HG03139 (cell line): Measurements from ENCODE around the gene WDR59.
"Not testable (repeated sequence)": the region's sequence is repeated elsewhere in the genome, so short reads cannot be mapped to it uniquely, and the experiment has no call there.

Experiments
- ATAC-seq: cut with Tn5 transposase; IDR thresholded peaks from one replicate; pipeline ENCODE4 v1.9.1; 2021; ENCODE audit not compliant: unreplicated experiment

The WDR59 gene

DNA sequence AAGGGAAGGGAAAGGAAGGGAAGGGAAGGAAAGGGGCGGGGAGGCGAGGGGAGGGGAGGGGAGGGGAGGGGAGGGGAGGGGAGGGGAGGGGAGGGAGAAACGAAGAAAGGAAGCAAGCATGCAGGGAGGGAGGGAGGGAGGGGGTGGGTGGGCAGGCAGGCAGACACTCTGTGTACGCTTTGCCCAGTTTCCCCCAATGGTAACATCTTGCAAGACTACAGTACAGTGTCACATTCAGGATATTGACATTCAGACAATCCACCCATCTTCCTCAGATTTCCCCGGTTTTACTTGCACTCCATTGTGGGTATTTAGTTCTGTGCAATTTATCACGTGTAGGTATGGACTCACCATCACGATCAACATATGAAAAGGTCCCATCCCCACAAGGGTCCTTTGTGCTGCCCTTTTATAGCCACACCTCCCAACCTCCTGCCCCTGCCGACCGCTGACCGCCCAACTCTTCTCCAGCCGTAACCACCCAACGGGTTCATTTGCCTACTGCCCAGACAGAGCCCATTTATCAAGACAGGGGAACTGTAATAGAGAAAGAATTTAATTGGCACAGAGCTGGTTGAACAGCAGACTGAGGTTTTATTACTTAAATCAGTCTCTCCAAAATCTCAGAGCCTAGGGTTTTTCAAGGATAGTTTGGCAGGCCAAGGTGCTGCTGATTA is 118.9 kb downstream of the WDR59 start:
- ATAC-seq = no peak

DNA sequence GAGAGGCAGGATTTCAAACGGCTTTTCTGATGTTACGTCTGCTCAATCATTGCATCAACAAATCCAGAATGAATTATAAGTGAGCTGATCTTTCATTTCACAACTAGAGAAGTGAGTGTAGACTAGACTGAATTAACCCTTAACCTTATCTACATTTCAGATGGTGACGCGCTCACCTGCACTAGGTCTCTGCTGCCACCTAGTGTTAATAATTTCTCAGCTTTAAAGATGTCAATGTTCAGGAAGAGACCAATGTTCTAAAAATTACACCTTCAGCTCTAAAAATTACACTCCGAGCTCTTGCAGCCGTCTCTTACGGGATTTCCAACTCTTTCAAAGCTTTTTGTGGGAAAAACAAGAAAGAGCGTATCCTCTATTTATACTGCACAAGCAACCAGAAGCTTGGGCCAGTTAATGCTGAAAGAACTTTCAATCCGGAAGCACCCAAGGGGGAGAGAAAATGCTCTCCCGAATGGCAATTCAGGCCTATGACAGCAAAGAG is 122.1 kb downstream of the WDR59 start:
- no peak for ATAC-seq

DNA sequence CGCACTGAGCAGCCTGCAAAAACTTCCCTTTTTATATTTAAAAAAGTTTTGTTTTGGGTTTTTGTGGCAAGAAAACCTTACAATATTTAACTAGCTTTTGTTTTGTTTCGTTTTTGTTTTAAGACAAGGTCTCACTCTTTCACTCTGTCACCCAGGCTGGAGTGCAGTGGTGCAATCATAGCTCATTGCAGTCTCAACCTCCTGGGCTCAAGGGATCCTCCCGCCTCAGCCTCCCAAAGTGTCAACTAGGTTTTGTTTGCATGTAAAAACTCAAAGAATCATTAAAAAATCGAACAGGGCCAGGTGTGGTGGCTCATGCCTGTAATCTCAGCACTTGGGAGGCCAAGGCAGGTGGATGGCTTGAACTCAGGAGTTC is 132.4 kb downstream of the WDR59 start:
- ATAC-seq = no peak

DNA sequence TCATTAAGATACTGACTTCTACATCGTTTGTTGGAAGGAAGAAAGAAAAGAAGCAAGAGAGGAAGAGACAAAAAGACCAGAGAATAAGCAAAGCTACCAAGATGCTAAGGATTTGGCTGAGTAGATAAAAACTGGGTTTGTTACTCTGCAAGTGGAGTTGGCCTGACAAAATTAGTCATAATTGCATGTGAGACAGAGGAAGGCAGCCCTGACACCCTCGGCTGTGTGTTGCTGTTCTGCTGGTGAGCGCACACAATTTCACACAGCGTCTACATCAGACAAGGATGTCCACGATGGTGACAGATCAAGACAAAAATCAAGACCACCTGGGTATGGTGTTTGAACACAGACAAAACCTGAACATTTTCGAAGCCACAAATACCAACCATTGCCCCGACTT is 134.9 kb downstream of the WDR59 start:
- no peak for ATAC-seq

DNA sequence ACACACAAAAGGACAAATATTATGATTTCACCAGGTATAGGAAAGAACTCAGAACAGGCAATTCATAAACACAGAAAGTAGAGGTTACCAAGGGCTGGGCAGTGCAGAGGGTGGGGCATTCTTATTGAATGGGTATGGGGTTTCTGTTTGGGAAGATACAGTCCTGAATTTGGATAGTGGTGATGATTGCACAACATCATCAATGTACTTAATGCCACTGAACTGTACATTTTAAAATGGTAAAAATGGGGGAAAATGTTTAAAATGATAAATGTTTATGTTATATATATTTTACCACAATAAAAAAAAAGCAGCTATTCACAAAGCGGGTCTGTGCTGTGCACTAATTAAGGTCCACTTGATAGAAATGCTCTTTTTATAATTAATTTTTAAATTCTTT is 137.7 kb downstream of the WDR59 start:
- ATAC-seq = no peak

DNA sequence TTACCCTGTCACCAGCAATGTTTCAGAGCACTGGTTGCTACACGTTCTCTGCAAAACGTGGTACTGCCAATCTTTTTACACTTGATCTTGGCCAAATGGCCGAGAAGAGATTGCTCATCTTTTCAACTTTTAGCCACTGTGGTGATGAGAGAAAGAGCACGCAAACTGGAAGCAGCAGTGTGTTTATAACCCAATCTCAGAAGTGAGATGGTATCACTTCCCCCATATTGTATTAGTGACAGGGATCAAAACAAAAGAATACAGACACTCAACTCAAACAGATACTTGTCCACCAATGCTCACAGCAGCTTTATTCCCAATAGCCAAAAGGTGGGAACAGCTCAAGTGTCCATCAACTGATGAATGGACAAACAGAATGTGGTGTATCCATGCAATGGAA is 138.2 kb downstream of the WDR59 start:
- ATAC-seq = no peak

DNA sequence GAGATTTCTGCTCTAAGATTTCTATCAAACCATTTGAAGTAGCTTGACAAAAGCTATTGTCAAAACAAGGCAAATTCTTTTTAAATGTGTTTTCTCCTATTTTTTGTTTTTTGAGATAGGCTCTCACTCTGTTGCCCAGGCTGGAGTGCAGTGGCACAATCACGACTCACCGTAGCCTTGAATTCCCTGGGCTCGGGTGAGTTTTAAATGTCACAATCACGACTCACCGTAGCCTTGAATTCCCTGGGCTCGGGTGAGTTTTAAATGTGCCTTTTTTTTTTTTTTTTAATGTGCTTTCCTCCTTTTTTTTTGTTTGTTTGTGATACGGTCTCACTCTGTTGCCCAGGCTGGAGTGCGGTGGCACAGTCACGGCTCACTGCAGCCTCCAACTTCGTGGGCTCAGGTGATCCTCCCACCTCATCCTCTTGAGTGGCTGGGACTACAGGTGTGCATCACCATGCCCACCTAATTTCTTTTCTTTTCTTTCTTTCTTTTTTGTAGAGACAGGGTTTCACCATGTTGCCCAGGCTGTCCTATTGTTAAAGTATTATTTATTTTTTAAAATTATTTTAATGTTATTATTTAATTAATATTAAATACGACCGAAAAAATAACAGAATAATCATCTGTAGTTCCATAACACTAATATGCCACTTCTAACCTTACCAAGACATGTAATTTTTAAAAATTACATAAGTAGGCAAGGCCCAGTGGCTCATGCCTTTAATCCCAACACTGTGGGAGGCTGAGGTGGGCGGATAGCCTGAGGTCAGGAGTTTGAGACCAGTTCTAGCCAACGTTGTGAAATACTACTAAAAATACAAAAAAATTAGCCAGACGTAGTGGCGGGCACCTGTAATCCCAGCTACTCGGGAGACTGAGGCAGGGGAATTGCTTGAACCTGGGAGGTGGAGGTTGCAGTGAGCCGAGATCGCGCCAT is 140.6 kb downstream of the WDR59 start:
- no peak for ATAC-seq

DNA sequence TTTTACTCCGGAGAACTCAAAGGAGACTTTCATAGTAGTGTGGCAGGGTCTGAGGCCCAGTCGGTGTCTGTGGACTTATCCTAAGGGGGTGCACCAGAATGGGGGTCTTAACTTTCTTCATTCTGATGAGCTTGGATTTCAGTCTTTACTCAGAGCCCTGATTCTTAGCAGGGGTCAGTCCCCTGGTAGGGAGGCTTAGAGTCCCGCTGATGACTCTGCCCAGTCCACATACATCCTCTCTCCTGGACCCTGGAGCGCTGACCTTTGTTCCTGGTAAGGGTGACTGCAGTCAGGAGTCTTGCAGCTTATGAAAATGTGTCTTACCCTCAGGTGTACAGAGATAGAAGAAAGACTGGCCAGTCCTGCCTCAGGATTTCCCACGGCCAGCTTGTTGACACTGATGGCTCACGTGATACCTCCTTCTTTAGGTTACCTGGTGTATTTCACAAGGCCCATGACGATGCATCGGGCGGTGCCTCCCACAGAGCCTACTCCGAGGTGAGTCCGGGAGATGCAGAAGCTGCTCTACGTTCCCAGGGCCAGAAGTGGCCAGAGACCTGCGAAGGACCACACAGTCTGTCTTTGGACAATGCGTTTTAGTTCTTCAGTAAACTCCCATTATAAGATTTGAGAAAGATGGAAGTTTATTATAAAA is 141.4 kb downstream of the WDR59 start:
- not testable (repeated sequence) for ATAC-seq

DNA sequence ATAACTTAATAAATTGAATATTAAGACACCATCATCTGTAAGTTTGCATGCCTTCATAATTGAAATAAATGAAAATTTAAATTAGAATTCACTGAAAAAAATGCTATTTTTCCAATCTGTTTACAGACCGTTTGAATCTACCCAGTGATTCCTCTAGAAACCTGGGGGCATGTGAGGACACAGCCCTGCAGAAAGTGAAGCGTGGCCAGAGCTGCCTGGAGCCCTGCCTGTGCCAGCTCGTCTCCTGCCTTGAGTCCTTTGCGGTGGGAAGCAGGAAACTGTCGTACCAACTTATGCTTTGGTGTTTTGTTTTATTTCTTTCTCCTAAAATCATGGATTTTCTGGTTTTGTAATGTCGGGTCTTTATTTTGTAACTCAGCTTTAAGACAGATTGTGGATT is 142.5 kb downstream of the WDR59 start:
- no peak for ATAC-seq

DNA sequence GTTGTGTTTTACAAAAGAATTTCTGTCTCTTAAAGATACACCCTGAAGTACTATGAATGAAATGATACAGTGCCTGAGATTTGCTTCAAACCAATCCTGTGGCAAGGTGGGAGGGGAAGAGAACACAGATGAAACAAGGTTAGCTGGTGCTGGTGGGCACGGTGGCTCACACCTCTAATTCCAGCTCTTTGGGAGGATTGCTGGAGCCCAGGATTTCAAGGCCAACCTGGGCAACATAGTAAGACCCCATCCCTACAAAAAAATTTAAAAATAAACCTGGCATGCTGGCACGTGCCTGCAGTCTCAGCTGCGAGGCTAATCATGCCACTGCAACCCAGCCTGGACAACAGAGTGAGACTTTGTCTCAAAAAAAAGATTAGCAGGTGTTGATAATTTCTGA is 143.0 kb downstream of the WDR59 start:
- ATAC-seq = no peak

DNA sequence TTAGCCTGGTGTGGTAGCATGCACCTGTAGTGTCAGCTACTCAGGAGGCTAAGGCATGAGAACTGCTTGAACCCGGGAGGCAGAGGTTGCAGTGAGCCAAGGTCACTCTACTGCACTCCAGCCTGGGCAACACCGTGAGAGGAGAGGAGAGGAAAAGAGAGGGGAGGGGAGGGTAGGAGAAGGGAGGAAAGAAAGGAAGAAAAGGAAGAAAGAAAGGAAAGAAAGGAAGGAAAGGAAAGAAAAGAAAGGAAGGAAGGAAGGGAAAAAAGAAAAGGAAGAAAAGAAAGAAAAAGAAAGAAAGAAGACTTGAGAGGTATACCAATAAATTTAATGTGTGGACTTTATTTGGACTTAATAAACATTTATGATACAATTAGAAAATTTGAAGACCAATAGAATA is 143.5 kb downstream of the WDR59 start:
- ATAC-seq = no peak

DNA sequence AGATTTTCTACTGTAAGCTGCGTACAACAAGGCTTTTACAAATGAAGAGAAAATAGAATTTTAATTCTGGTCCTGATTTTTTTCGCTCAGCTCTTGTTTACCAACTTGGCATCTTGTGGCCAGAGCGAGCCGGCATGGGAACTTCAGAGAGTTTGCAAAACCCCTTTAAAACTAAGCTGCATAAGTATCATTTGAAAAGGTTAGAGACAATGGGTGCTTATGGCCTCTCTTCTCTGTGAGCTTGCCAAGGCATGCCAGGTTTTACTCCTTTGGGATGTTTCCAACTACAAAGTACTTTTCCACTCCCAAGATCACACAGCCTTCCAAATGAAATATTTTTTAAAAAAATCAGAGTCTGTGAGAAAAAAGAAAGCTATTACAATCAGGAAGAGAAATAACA is 147.9 kb downstream of the WDR59 start:
- ATAC-seq = no peak

DNA sequence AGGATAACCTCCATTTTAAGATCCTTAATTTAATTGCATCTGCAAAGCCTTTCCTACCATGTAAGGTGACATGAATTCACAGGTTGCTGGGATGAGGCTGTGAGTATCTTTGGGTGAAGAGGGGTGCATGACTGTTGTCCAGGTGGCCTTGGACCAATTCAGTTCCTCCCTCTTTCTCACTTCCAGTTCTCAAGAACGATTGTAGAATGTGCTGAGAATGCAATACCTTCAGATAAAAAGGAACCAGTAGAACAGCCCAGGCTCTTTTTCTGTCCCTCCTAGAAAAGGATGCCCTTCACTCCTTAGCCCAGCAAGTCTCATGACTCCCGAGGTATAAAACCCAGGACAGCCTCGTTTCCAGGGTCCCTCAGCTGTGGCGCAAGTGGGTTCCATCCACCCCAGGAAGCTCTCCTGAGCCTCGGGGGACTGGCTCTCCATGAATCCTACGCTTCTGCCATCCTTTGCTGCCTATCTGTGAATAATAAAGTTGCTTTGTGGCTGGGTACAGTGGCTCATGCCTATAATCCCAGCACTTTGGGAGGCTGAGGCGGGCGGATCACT is 148.7 kb downstream of the WDR59 start:
- ATAC-seq = no peak

DNA sequence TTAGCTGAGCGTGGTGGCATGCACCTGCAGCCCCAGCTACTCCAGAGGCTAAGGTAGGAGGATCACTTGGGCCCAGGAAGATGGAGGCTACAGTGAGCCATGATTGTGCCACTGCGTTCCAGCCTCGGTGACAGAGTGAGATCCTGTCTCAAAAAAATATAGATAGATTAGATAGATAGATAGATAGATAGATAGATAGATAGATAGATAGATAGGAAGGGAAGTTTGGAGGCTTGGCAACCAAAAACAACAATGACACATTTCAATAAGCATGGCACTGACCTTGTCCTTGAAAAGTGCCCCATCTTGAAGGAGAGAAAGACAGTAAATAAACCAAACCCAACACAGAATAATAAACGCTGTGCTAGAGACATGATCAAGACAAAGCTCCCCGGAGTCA is 152.7 kb downstream of the WDR59 start:
- no peak for ATAC-seq

DNA sequence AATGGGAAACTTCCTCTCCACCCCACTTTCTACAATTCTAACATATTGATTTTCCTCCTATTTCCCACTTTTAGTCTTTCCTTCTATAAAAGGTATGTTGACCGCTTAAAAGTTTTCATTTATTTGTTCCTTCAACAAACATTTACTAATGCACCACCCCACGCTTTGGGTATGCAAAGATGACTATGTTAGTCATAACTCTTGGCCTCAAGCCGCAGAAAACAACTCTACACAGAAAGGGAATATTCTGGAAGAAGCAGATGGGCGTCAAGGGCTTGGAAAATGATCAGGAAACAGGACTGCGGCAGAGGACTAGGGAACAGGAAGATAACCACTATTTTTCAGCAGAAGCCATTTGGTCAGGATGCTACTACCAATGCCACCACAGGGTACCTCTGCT is 153.5 kb downstream of the WDR59 start:
- ATAC-seq = no peak

DNA sequence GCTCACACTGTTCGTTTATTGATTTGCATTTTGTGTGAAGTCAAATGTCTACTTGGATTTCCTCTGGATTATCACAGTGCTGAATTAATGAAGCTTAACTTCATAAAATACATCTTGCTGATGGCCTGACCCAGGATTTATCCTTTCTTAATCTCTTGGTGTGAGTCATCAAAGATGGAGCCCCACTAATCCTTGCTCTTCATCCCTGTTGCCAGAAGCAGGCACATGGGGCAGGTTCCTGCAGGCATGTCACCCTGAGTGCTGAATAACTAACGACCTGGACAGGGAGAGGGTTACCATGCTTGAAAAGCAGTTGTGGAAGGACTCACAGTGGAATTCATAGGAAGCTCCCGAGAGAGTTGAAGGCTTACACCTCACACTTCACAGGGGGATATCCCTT is 154.3 kb downstream of the WDR59 start:
- ATAC-seq = no peak

DNA sequence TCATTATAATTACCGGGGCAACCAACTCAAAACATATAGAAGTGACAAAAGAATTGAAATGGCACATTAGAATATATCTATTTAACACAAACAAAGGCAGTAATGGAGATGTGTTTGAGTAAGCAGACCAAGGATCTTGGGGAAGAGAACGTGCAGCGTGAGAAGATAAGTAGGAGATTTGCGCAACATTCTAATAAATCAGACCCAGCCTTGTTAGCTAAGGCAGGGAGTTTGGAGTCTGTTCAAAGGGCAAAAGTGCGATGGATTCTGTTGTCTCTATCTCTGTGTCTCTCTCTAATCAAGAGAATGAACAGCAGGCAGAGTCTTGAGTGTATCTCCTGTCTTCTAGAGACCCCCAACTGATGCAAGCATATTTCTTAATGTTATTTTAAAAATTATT is 155.3 kb downstream of the WDR59 start:
- no peak for ATAC-seq

DNA sequence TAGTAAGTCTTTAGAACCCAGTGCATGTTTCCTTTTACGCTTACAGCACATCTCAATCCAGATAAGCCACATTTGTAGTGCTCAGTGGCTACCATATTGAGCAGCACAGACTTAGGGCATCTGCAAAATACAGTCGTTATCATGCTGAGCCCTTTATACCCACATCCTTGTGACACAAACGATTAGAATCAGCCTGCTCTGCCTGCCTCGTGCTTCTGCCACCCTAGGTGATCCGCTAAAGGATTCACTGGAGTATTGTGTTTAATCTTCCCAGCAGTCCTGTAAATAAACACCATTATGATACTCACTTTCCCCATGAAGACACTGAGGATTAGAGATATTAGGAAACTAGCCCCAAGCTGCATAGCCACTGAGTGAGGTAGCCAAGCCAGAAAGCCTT is 159.0 kb downstream of the WDR59 start:
- ATAC-seq = no peak

DNA sequence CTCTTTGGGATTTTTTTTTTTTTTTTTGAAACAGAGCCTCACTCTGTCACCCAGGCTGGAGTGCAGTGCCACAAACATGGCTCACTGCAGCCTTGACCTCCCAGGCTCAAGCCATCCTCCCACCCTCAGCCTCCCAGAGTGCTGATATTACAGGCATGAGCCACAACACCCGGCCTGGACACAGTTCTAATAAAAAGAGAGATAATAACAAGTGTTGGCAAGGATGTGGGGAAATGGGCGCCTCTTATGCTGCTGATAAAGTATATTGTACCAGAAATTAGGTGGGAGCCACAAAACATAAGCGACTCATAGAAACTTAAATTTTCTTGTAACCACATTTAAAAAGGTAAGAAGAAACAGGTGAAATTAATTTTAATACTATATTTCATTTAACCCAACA is 159.9 kb downstream of the WDR59 start:
- no peak for ATAC-seq
